Body of pancreas (tissue), 4 donors: Measurements from ENCODE around the gene RFX1. TPM values are rescaled to one million over a fixed set of nuclear protein-coding genes. Genes with fewer than 3 reads are reported as not detected.
"Not testable (repeated sequence)": the region's sequence is repeated elsewhere in the genome, so short reads cannot be mapped to it uniquely, and the experiment has no call there.

Experiments
- ATAC-seq: fragments of 150-250 bp; one replicate; pipeline ENCODE4 v1.9.1; 2016
- DNase-seq, 4 donors: peaks; one replicate each; pipeline ENCODE4 v3.0.0-alpha.2; 2019
- H3K27ac ChIP-seq, 4 donors: fragments of 200-600 bp; sonication (generic); 1 replicate in 3 of 4; 2 replicates in 1 of 4; pipeline versions ENCODE4 v1.5.1 to v1.6.1; 2016 to 2019; ENCODE audit warnings: mild to moderate bottlenecking in 1 of 4, mixed read lengths in 1 of 4, moderate library complexity in 1 of 4
- H3K27me3 ChIP-seq, 2 donors: fragments of 200-600 bp; sonication (generic); one replicate each; pipeline ENCODE4 v1.6.0; 2016; ENCODE audit warnings: mild to moderate bottlenecking in 1 of 2
- H3K36me3 ChIP-seq, 2 donors: fragments of 200-600 bp; sonication (generic); replicated peaks in 1 of 2; 2 replicates each; pipeline ENCODE4 v1.5.1; 2016; ENCODE audit warnings: low read depth in 2 of 2; ENCODE audit not compliant: insufficient read depth in 1 of 2
- H3K4me1 ChIP-seq: fragments of 200-600 bp; sonication (generic); one replicate; pipeline ENCODE4 v1.6.0; 2016
- H3K4me3 ChIP-seq, 2 donors: fragments of 200-600 bp; sonication (generic); 1 replicate in 1 of 2; 2 replicates in 1 of 2; pipeline ENCODE4 v1.5.1; 2016 to 2019
- H3K9me3 ChIP-seq, 3 donors: fragments of 200-600 bp; sonication (generic); 1 replicate in 2 of 3; 2 replicates in 1 of 3; pipeline ENCODE4 v1.5.1; 2016
- POLR2A ChIP-seq, 3 donors: fragments of 450-650 bp; IDR thresholded peaks; one replicate each; pipeline ENCODE4 v1.6.1; 2016; ENCODE audit warnings: antibody characterized with exemption in 3 of 3, mild to moderate bottlenecking in 2 of 3
- WGBS, 2 donors: methylation state at CpG; one replicate each; pipeline ENCODE4 v1.1.5; 2017; 5-methylcytosine and 5-hydroxymethylcytosine counted together
- intact Hi-C: fragments of 100-400 bp; cut with DNase I; formaldehyde crosslinking; loops from one replicate; pipeline ENCODE4 v1.15.1; 2023
- total RNA-seq, 2 donors: library from RNA; depleted of rRNA; stranded (reverse); fragments of >200 nt; gene quantifications; one replicate each; pipeline ENCODE4 v1.1.0, GENCODE V29; 2016
- TF ChIP-seq, protein P1 (sequence below), 7 experiments: fragments of 450-650 bp in 4 of 7; fragments of 200-600 bp in 3 of 7; sonication (generic) in 3 of 7; IDR thresholded peaks; one replicate each; pipeline ENCODE4 v1.5.1; 2016 to 2019; ENCODE audit warnings: antibody characterized with exemption in 7 of 7

Gene RFX1
- total RNA-seq, 2 donors from 2014 or later = 3.9 to 7.6 TPM

- intact Hi-C loops = loop anchor here (10.0 kb wide), 1 partner anchor 179 kb away; the partner anchor contains the start of gene NANOS3
- 85 to 100% methylated on average over 4 to 10 of the region's 11 CpGs for WGBS, 2 donors
- DNase-seq = no peak
- Histone ChIP-seq H3K9me3 (no peaks in the 10 kb centered on the region), H3K36me3 (peaks cover 0 to 13% of the 10 kb centered on the region in 2 donors), H3K27ac (no peak overlapping the region), H3K4me1 (peaks cover 9% of the 10 kb centered on the region), H3K27me3 (no peaks in the 10 kb centered on the region), H3K4me3 (no peak overlapping the region)
- TF ChIP-seq, protein P1, sequence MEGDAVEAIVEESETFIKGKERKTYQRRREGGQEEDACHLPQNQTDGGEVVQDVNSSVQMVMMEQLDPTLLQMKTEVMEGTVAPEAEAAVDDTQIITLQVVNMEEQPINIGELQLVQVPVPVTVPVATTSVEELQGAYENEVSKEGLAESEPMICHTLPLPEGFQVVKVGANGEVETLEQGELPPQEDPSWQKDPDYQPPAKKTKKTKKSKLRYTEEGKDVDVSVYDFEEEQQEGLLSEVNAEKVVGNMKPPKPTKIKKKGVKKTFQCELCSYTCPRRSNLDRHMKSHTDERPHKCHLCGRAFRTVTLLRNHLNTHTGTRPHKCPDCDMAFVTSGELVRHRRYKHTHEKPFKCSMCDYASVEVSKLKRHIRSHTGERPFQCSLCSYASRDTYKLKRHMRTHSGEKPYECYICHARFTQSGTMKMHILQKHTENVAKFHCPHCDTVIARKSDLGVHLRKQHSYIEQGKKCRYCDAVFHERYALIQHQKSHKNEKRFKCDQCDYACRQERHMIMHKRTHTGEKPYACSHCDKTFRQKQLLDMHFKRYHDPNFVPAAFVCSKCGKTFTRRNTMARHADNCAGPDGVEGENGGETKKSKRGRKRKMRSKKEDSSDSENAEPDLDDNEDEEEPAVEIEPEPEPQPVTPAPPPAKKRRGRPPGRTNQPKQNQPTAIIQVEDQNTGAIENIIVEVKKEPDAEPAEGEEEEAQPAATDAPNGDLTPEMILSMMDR (IDR thresholded peaks at IDR 0.05) = no peak
- no peak for TF ChIP-seq POLR2A (IDR thresholded peaks at IDR 0.05)
- no peak for ATAC-seq
These were observed 47.4 kb upstream of the RFX1 start for GRCh38 chr19:14053500-14053899.

- Histone ChIP-seq H3K4me1 (peaks cover 5% of the 10 kb centered on the region), H3K4me3 (no peak overlapping the region), H3K27me3 (no peaks in the 10 kb centered on the region), H3K27ac (no peak overlapping the region), H3K9me3 (no peaks in the 10 kb centered on the region), H3K36me3 (peaks cover 0 to 13% of the 10 kb centered on the region in 2 donors)
- DNase-seq (no peak), ATAC-seq (no peak)
- intact Hi-C loops = loop anchor here (10.0 kb wide), 1 partner anchor 178 kb away; the partner anchor contains the start of gene NANOS3
- 91 to 92% methylated on average over 3 of the region's 3 CpGs for WGBS, 2 donors
- TF ChIP-seq, protein P1 (IDR thresholded peaks at IDR 0.05) = no peak
- TF ChIP-seq POLR2A (IDR thresholded peaks at IDR 0.05) = no peak
These were observed 46.9 kb upstream of the RFX1 start for GRCh38 chr19:14053032-14053431.

DNA sequence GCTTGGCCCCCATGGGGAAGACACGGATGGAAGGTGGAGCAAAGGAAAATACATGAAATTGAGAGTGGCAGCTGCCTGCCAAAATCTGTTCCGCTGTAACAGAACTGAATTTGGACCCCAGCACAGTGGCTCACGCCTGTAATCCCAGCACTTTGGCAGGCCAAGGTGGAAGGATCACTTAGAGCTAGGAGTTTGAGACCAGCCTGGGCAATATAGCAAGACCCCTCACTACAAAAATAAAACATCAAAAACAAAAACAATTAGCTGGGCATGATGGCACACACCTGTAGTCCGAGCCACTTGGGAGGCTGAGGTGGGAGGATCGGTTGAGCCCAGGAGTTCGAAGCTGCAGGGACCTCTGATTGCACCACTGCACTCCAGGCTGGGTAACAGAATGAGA, 46.4 kb upstream of the RFX1 start:
- 84 to 86% methylated on average over 6 of the region's 6 CpGs for WGBS, 2 donors
- no peak overlapping the region for H3K4me3 ChIP-seq
- intact Hi-C loops = loop anchor here (10.0 kb wide), 1 partner anchor 178 kb away; the partner anchor contains the start of gene NANOS3
- DNase-seq = no peak
- no peak overlapping the region for H3K27ac ChIP-seq
- H3K4me1 ChIP-seq = no peaks in the 10 kb centered on the region
- no peak for ATAC-seq
- H3K9me3 ChIP-seq = no peaks in the 10 kb centered on the region
- H3K36me3 ChIP-seq = peaks cover 0 to 13% of the 10 kb centered on the region in 2 donors
- H3K27me3 ChIP-seq = no peaks in the 10 kb centered on the region
- TF ChIP-seq, protein P1 (IDR thresholded peaks at IDR 0.05) = no peak
- no peak for TF ChIP-seq POLR2A (IDR thresholded peaks at IDR 0.05)

DNA sequence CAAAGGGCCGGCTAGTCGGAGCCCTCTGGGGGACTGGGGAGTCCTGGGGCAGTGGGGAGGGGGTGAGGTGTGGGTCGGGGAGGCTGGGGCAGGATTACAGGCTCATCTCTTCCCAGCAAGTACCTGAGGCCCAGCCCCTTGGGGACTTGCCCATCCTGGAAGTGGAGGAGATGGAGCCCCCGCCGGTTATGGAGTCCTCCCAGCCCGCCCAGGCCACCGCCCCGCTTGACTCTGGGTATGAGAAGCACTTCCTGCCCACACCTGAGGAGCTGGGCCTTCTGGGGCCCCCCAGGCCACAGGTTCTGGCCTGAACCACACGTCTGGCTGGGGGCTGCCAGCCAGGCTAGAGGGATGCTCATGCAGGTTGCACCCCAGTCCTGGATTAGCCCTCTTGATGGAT, 45.9 kb upstream of the RFX1 start:
- no peak for DNase-seq
- Histone ChIP-seq H3K4me3 (no peak overlapping the region), H3K36me3 (peaks cover 0 to 13% of the 10 kb centered on the region in 2 donors), H3K27ac (no peak overlapping the region), H3K27me3 (no peaks in the 10 kb centered on the region), H3K9me3 (no peaks in the 10 kb centered on the region), H3K4me1 (no peaks in the 10 kb centered on the region)
- WGBS, 2 donors = 75% methylated on average over 9 of the region's 9 CpGs; no CpG with 5 or more reads in 1 of the 2 donors
- intact Hi-C loops = loop anchor here (10.0 kb wide), 1 partner anchor 177 kb away; the partner anchor contains the start of gene NANOS3
- TF ChIP-seq, protein P1 (IDR thresholded peaks at IDR 0.05) = no peak
- no peak for TF ChIP-seq POLR2A (IDR thresholded peaks at IDR 0.05)
- ATAC-seq = no peak

GRCh38 chr19:14050961-14051360, 44.8 kb upstream of the RFX1 start:
- H3K27me3 ChIP-seq, H3K4me3 ChIP-seq, DNase-seq, H3K9me3 ChIP-seq, H3K27ac ChIP-seq, ATAC-seq, H3K4me1 ChIP-seq, H3K36me3 ChIP-seq: not testable (repeated sequence)
- 89 to 94% methylated on average over 9 to 11 of the region's 11 CpGs for WGBS, 2 donors
- intact Hi-C loops = loop anchor here (10.0 kb wide), 1 partner anchor 176 kb away; the partner anchor contains the start of gene NANOS3
